Activated T-cell treated with anti-CD3 and anti-CD28 coated beads, Interleukin-2, amount 50 U/mL, for 24 hours (primary cell): ENCODE data around the gene CXCR5.

Experiments used
- DNase-seq: peaks from one replicate; pipeline ENCODE4 v3.0.0-alpha.2; 2020
- H3K27ac Mint-ChIP-seq: 2 replicates; pipeline ENCODE4 v1.8.0; 2020; ENCODE audit warnings: mild to moderate bottlenecking, mixed read lengths
- H3K27me3 Mint-ChIP-seq: 2 replicates; pipeline ENCODE4 v1.8.0; 2020; ENCODE audit warnings: mixed read lengths
- H3K36me3 Mint-ChIP-seq: 2 replicates; pipeline ENCODE4 v1.8.0; 2020; ENCODE audit warnings: low read depth, mixed read lengths
- H3K4me1 Mint-ChIP-seq: 2 replicates; pipeline ENCODE4 v1.8.0; 2020; ENCODE audit warnings: low read depth, mixed read lengths
- H3K4me3 Mint-ChIP-seq: 2 replicates; pipeline ENCODE4 v1.8.0; 2020; ENCODE audit warnings: mild to moderate bottlenecking, moderate library complexity, mixed read lengths
- H3K9me3 Mint-ChIP-seq: 2 replicates; pipeline ENCODE4 v1.8.0; 2020; ENCODE audit warnings: mixed read lengths

CXCR5 gene

DNA sequence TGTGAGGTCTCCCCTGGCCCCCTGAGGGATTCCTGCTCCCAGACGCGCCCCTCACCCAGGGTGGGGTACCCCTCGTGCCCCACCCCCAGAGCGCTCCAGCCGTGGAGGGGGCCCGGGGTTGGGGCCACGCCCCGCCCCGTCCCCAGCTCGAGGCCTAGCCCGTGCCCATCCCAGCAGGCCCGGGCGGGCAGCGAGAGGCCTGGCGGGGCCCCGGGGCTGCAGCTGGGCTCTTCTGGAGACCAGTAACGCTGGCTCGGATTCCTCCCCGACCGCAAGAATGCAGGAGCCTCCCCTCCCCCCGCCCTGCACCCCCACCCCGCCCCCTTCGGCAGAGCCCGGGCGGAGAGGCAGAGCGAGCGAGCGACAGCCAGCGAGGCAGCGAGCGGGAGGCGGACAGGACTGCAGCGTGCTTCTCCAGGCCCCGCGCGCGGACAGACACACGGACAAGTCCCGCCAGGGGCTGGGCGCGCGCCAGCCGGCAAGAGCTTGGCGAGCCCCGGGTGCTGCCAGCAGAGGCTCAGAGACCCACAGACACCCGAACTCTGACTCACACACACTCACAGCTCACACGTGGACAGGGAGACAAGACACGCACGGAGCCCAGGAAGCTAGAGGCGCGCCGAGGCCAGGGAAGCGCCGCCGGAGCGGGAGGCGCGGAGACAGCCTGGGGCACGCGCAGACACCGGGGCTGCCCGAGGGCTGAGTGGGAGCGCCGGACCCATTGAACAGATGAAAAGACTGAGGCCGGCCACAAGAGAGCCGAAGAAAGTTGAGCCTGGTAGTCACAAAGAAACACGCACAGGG, 26.8 kb downstream of the CXCR5 start:
- peak overlapping the region; percentile 98 for H3K27ac Mint-ChIP-seq
- peak overlapping the region; percentile 78 for H3K4me3 Mint-ChIP-seq
- no peaks in the 10 kb centered on the region for H3K9me3 Mint-ChIP-seq
- no peaks in the 10 kb centered on the region for H3K27me3 Mint-ChIP-seq
- DNase-seq = peak; percentile 73
- H3K4me1 Mint-ChIP-seq = peaks cover 77% of the 10 kb centered on the region
- peaks cover 30% of the 10 kb centered on the region for H3K36me3 Mint-ChIP-seq

DNA sequence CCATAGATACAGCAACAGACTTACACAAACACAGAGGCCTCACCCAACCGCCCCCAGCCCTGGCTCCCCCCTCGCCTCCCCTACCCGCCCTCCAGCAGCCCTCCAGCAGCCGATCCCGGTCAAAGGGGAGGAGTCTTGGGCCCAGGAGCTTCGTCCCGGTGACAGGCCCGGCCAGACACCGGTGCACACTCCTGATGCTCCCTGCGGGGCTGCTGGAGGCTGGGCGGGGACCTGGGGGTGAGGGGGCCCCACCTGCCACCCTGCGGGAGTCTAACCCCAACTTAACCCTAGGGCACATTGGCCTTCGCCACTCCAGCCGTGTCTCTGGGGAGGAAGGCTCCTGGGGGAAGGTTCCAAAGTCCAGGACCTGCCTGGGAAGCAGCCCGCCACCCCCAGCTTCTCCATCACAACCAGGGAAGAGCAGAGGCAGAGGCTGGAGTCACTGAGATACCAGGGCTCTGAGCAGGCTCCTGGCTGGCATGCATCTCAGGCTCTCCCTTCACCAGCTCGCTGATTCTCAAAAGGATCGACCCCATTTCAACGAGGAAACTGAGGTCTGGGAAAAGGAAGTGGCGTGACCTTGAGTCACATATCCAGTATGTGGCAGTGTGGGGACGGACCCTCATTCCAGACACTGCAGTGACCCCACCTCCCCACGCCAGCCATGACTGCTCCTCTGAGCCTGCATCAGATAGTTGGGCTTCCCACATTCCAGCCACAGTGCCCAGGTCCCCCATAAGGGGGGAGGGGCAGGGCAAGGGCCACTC, 27.6 kb downstream of the CXCR5 start:
- H3K4me3 Mint-ChIP-seq = peak overlapping the region; percentile 78
- no peaks in the 10 kb centered on the region for H3K9me3 Mint-ChIP-seq
- H3K4me1 Mint-ChIP-seq = peaks cover 85% of the 10 kb centered on the region
- peak overlapping the region; percentile 98 for H3K27ac Mint-ChIP-seq
- no peaks in the 10 kb centered on the region for H3K27me3 Mint-ChIP-seq
- peak; percentile 62 for DNase-seq
- peaks cover 27% of the 10 kb centered on the region for H3K36me3 Mint-ChIP-seq

DNA sequence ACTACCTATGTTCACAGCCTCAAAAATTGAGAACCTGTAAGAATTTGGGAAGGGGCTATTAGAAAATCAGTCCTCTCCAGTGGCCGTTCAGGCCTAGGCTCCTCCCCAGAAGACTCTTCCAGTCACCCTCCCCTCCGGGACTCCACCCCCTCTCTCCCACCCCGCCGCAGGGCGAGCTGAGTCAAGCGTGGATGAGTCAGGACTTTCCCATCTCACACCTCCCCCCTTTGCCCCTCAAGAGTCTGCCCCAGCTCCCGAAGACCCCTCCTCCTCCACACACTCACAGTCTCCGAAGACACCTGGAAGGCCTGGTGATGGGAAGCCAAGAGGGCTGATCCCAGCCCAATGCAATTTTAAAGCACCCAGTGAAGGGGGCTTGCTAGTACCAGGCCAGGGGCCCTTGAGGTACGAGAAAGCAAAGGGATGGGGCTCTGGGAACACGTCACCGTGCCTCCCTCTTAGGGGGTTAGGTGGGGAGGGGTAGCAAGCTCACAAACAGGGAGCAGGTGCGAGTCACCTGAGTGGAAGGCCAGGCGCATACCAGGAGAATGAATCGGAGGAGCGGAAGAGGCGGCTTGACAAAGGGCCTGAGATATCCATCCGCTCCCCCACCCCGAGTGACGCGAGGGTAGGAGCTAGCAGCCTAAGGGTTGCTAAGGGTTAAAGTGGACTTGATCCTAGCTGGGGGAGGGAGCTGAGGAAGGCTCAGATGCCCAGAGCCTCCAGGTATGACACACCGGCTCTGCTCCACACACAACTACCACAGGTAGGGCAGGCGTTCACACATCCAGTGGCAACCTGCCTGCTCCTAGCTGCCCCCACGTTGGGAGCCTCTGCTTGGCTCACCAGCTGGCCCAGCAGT, 28.4 kb downstream of the CXCR5 start:
- DNase-seq = peak; percentile 86
- Mint-ChIP-seq H3K9me3 (no peaks in the 10 kb centered on the region), H3K27me3 (no peaks in the 10 kb centered on the region), H3K36me3 (peaks cover 20% of the 10 kb centered on the region), H3K4me1 (peaks cover 86% of the 10 kb centered on the region), H3K27ac (peak overlapping the region; percentile 98), H3K4me3 (peak overlapping the region; percentile 78)

DNA sequence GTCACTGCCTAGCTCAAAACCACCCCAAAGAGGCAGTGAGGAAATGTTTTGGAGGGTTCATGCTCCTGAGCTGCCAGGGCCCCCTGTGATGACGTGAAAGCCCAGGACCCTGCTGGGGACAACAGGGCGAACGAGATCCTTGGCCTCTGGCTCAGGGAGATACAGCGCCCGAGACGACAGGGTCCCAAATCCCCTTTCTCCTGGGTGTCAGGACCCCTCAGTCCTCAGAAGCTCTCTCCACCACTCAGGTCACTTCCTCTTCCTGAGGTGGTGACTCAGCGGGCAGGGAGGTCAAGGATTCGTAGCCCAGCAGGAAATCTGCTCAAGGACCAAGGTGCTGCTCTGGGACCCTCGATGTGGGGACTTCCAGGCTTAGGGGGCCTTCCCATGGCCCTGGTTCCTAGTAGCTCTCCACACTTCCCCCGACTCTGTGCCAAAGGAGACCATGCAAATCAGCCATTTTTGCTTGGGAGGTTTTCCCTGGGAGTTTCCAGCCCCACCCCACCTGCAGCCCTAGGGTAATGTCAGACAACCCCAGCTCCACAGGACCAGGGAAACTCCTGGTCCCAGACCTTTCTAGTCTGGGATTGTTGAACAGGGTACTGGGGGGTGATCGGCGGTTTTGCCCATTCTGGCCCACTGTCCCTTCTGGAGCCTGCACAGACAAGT, 29.2 kb downstream of the CXCR5 start:
- H3K9me3 Mint-ChIP-seq = no peaks in the 10 kb centered on the region

DNA sequence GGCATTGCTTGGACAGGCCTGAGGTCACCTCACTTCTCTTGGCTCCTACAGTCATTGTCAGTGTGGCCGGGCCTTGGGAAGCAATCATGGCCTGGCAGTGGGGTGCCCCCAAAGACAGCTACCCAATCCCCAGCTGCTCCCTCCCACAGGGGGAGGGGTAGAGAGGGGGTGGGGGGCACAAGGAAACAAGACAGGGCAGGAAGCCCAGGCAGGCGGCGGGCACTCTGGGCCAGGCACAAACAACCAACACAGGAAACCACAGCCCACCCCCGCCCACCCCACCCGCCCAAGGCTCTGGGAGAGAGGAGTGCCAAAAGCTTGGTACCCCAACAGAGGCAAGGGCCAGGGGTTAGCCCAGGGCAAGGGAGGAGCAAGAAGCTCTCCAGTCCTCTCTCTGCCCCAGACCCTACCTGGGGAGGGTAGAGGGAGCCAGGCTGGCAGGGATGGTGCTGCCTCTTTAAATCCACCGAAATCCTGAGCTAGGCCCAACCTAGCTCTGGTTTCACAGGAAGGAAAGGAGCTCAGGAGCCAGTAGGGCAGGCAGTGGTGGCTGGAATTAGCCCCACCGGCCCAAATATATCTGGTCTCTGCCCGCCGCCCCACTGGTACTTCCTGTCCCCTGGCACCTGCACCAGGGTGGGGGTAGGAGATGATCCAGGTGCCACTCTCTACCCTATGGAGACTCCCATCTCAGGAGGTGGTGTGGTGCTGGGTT, 29.9 kb downstream of the CXCR5 start:
- Mint-ChIP-seq H3K27ac (peak overlapping the region; percentile 99), H3K27me3 (no peaks in the 10 kb centered on the region), H3K9me3 (no peaks in the 10 kb centered on the region), H3K36me3 (peaks cover 12% of the 10 kb centered on the region), H3K4me3 (peak overlapping the region; percentile 78), H3K4me1 (peaks cover 86% of the 10 kb centered on the region)
- peak; percentile 60 for DNase-seq

More for the DNA sequence above, 29.2 kb downstream of the CXCR5 start:
- Mint-ChIP-seq H3K27ac (peak overlapping the region; percentile 98), H3K4me3 (peak overlapping the region; percentile 78), H3K36me3 (peaks cover 18% of the 10 kb centered on the region), H3K27me3 (no peaks in the 10 kb centered on the region), H3K4me1 (peaks cover 86% of the 10 kb centered on the region)
- no peak for DNase-seq

DNA sequence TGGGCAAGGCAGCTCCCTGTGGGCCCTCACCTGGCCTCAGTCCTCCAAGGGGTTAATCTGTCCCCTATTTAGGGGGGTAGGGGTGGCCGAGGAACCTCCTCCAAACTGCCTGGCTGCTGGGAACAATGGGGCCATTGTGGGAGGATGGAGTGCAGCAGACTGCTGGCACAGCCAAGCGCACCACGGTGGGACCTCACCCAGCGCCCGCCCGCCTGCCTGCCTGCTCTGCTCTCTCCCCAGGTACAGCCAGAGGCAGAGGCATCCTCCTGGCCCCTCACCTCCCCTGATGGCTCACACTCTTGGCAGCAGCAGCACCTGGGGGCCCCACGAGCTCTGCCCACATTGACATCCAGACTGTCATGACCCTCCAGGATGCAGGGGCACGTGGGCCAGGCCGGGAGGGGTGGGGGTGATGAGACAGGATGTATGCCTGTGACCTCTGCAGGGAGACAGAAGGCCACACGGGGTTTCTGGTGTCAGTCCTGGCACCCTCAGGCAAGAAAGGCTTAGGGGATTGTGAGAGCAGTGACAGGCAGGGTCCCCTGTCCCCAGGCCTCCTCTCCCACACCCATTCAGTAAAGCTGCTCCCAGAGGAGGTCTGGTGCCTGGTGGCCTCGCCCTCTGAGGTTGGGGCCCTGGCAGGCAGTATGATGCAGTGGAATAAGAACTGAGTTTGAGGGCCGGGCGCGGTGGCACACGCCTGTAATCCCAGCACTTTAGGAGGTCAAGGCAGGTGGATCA, 30.7 kb downstream of the CXCR5 start:
- Mint-ChIP-seq H3K4me3 (peak overlapping the region; percentile 70), H3K27ac (peak overlapping the region; percentile 99), H3K27me3 (no peaks in the 10 kb centered on the region), H3K4me1 (peaks cover 88% of the 10 kb centered on the region), H3K9me3 (no peaks in the 10 kb centered on the region), H3K36me3 (peaks cover 12% of the 10 kb centered on the region)
- DNase-seq = peak; percentile 79

DNA sequence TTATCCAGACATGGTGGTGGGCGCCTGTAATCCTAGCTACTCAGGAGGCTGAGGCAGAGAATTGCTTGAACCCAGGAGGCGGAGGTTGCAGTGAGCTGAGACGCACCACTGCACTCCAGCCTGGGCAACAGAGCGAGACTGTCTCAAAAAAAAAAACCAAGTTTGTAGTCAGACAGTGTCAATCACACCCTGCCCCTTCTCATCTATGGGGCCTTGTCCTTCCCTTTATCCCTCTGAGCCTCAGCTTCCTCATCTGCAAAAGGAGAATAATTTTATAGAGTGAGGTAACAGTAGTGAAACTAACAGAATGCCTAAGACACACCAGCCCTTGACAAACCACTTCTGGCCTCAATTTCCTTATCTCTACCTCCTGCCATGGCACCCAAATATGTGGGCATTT, 31.3 kb downstream of the CXCR5 start:
- Mint-ChIP-seq H3K4me1 (peaks cover 91% of the 10 kb centered on the region), H3K27ac (peak overlapping the region; percentile 99), H3K27me3 (no peaks in the 10 kb centered on the region), H3K4me3 (peak overlapping the region; percentile 70), H3K9me3 (no peaks in the 10 kb centered on the region), H3K36me3 (peaks cover 12% of the 10 kb centered on the region)
- no peak for DNase-seq

DNA sequence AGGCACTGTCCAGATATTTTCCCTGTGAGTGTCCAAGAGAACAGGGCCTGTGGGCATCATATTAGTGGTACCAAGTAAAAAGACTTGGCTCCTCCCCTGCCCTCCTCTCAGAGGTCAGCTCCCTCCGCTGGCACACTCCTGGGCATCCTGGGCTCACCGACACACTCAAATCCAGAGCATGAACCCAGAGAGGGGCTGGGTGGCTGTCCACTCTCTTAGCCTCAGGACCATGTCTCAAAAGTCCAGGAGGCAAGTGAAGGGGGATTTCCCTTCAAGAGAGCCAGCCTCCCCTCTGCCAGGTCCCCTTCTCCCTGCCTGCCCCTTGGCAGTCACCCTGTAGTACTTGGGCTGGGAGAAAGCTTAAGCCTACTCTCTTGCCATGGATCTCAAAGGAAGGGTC, 31.7 kb downstream of the CXCR5 start:
- Mint-ChIP-seq H3K9me3 (no peaks in the 10 kb centered on the region), H3K4me1 (peaks cover 95% of the 10 kb centered on the region), H3K27ac (peak overlapping the region; percentile 99), H3K36me3 (peaks cover 12% of the 10 kb centered on the region), H3K27me3 (no peaks in the 10 kb centered on the region), H3K4me3 (peak overlapping the region; percentile 70)
- no peak for DNase-seq

DNA sequence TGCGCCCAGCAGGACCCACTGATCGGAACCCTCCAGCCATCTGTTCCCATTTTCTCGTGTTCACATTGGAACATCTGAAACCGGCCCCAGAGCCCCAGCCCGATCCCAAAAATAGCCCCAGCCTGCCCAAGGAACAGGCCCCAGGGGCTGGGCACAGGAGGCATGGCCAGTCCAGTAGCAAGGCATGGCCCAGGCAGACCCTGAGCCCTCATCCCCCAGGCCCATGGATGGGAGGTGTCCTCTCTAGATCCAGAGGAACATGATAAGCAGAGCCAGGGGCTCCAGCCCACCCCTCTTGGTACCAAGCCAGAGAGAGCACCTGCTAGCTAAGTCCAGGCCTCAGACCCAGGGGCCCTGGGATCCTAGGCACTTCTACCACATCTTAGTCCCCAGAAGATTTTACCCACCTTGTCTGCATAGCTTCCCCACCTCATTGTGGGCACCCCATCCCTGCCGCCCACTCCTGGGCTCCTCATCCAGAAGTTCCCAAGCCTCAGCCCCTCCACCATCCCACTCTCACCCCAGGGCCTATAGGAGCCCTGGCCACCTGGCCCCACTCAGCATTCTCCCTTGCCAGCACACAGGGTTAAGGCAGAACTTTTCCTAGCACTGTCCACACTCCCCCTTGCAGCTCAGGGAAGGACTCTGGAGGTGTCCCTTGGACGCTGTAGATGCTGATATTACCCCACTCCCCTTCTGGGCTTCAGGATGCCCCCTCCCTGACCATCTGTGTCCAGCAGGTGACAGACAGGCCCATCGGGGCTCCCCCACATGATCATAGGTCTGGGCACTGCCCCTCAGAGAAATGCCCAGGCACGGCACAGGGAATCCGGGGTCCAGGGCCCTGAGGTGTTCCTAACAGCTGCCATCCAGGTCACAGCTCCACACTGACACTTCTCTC, 32.5 kb downstream of the CXCR5 start:
- peak overlapping the region; percentile 99 for H3K27ac Mint-ChIP-seq
- H3K9me3 Mint-ChIP-seq = no peaks in the 10 kb centered on the region
- H3K27me3 Mint-ChIP-seq = no peaks in the 10 kb centered on the region
- peak overlapping the region; percentile 85 for H3K4me3 Mint-ChIP-seq
- peaks cover 12% of the 10 kb centered on the region for H3K36me3 Mint-ChIP-seq
- peaks cover 97% of the 10 kb centered on the region for H3K4me1 Mint-ChIP-seq
- no peak for DNase-seq

DNA sequence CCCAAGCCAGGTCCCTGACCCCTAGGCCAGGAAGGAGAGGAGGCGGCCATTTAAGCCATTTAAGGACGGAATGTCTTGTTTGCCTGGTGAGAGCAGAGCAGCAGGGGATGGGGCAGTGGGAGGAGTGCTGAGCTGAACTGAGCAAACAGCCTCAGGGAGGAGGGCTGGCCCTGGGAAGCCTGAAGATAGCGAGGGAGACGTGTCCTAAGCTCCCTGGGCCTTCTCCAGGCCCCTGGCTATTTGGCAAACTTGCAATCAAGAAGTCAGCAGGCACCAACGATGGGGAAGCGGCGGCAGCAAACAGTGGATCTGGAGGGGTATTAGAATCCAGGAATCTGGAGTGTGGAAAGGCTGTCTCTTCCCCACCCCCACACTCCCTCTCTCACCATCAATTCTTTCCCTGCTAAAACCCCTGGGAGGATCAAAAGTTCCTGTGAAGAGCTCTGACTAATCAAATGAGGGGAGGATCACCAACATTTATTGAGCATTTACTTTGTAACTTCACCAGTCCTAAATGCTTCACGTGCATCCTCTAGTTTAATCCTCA, 33.2 kb downstream of the CXCR5 start:
- Mint-ChIP-seq H3K4me1 (peaks cover 97% of the 10 kb centered on the region), H3K27ac (peak overlapping the region; percentile 99), H3K36me3 (peaks cover 12% of the 10 kb centered on the region), H3K9me3 (no peaks in the 10 kb centered on the region), H3K27me3 (no peaks in the 10 kb centered on the region), H3K4me3 (peak overlapping the region; percentile 85)
- peak; percentile 38 for DNase-seq

DNA sequence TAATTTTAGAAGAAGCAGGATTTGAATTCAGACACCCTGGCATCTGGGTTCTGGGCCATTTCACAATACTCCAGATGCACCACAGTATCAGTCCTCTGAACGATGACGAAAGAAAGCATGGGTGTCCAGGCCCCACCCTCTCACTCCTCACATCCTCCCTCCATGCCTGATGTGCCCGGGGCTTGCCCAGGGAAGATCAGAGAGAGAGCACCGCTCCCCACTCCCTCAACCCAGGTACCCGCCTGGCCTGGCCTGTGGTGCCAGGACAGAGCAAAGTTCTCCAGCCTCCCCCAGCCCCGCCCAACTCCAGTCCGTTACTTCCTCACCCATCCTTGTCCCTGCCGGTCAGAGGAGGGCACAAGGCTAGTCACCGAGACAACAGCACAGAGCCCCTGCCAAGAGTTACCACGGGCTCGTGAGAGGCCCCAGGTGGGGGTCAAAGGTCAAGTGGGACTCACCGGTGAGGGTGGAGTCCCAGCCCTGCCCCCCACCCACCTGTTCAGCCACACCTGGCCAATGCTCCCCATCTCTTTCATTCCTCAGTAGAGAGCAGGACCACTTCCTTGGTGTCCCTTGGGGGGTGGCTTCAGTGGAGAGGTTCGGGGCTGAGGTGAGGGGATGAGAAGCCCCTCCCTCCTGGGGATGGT, 33.9 kb downstream of the CXCR5 start:
- Mint-ChIP-seq H3K36me3 (peaks cover 12% of the 10 kb centered on the region), H3K4me1 (peaks cover 91% of the 10 kb centered on the region), H3K9me3 (no peaks in the 10 kb centered on the region), H3K27me3 (no peaks in the 10 kb centered on the region), H3K4me3 (peak overlapping the region; percentile 85), H3K27ac (peak overlapping the region; percentile 99)
- DNase-seq = peak; percentile 74
